Gastrocnemius medialis (tissue), 4 donors: Measurements from ENCODE around the gene ACCSL. TPM values are rescaled to one million over a fixed set of nuclear protein-coding genes. Genes with fewer than 3 reads are reported as not detected.

Experiments
- ATAC-seq, 2 donors: fragments of 150-250 bp; one replicate each; pipeline ENCODE4 v1.9.1; 2016
- DNase-seq, 2 donors: peaks; one replicate each; pipeline ENCODE4 v3.0.0-alpha.2; 2019
- H3K27ac ChIP-seq, 4 donors: fragments of 200-600 bp; sonication (generic); 1 replicate in 1 of 4; 2 replicates in 3 of 4; pipeline ENCODE4 v1.5.1; 2016 to 2018; ENCODE audit warnings: mild to moderate bottlenecking in 2 of 4, moderate library complexity in 1 of 4
- H3K27me3 ChIP-seq, 3 donors: fragments of 200-600 bp; sonication (generic) in 2 of 3; 1 replicate in 1 of 3; 2 replicates in 2 of 3; pipeline versions ENCODE4 v1.5.1 to v1.6.0; 2016 to 2019; ENCODE audit warnings: mild to moderate bottlenecking in 1 of 3, moderate library complexity in 1 of 3
- H3K36me3 ChIP-seq, 2 donors: fragments of 200-600 bp; sonication (generic) in 1 of 2; one replicate each; pipeline ENCODE4 v1.5.1; 2017 to 2018
- H3K4me1 ChIP-seq, 2 donors: fragments of 200-600 bp; sonication (generic) in 1 of 2; one replicate each; pipeline ENCODE4 v1.5.1; 2016 to 2017; ENCODE audit warnings: mild to moderate bottlenecking in 2 of 2
- H3K4me3 ChIP-seq, 4 donors: fragments of 200-600 bp; sonication (generic) in 3 of 4; 1 replicate in 1 of 4; 2 replicates in 3 of 4; pipeline ENCODE4 v1.5.1; 2016 to 2019; ENCODE audit warnings: mild to moderate bottlenecking in 2 of 4
- H3K9me3 ChIP-seq, 3 donors: fragments of 200-600 bp; sonication (generic) in 2 of 3; 1 replicate in 1 of 3; 2 replicates in 2 of 3; pipeline ENCODE4 v1.5.1; 2016 to 2019
- CTCF ChIP-seq, 5 experiments: fragments of 450-650 bp in 3 of 5; fragments of 200-600 bp in 2 of 5; sonication (generic) in 2 of 5; IDR thresholded peaks in 4 of 5; conservative IDR thresholded peaks in 1 of 5; 1 replicate in 4 of 5; 2 replicates in 1 of 5; pipeline ENCODE4 v1.5.1; 2016 to 2019; ENCODE audit warnings: antibody characterized with exemption in 5 of 5, mild to moderate bottlenecking in 3 of 5, moderate library complexity in 3 of 5
- POLR2A ChIP-seq, 2 donors: fragments of 450-650 bp; IDR thresholded peaks; one replicate each; pipeline ENCODE4 v1.6.1; 2017; ENCODE audit warnings: antibody characterized with exemption in 2 of 2, mild to moderate bottlenecking in 2 of 2, moderate library complexity in 2 of 2
- in situ Hi-C, 4 donors: fragments of 200-750 bp; cut with MboI; loops; one replicate each; pipeline versions ENCODE4 v1.15.0 to v1.8.0; 2017; ENCODE audit warnings: low sequenced_read_pairs in 4 of 4
- intact Hi-C: fragments of 100-400 bp; cut with DNase I; formaldehyde crosslinking; loops from one replicate; pipeline ENCODE4 v1.15.1; 2023; ENCODE audit warnings: low total_unique reads
- total RNA-seq, 4 donors: library from RNA; depleted of rRNA; stranded (reverse); fragments of >200 nt; gene quantifications; one replicate each; pipeline versions ENCODE4 v1.1.0 to v1.2.3, GENCODE V29; 2016

The ACCSL gene
- total RNA-seq, 4 donors from 2014 or later, result not detected

DNA sequence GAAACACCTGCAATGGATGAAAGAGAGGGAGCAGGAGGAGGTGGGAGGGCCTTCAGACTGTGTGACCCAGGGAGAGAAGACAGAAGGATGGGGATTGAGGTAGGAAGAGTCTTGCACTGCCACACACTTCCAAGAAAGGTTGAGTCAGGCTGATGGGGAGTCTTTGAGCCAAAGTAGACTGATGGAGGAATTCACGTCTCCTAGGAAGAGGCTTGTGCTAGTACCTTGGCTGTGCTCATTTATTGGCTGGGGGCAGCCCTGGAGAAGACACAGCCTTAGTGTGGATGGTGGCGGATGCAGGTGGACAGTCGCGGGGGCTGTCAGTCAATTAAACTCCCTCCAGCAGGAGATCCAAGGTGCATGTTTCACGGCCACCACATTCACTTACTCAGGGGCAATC lies 16.2 kb upstream of the ACCSL start:
- H3K36me3 ChIP-seq, result no peaks in the 10 kb centered on the region
- no peaks in the 10 kb centered on the region for H3K9me3 ChIP-seq
- DNase-seq (no peak), ATAC-seq (no peak)
- peak overlapping the region; percentile 48 to 75 (median 66) for H3K27ac ChIP-seq
- intact Hi-C loops (loop anchor here (5.0 kb wide), 1 partner anchor 84 kb away; no protein-coding TSS in a partner anchor), in situ Hi-C loops (loop anchor here in 3 of 4 donors (10.0 kb wide), 2 partner anchors 87 to 137 kb away; partner anchors contain the start of gene C11orf96 (in 1 of the 3))
- no peak overlapping the region for H3K4me3 ChIP-seq
- TF ChIP-seq POLR2A (IDR thresholded peaks at IDR 0.05) (no peak), CTCF (IDR thresholded peaks at IDR 0.05 in 4 of 5, conservative IDR thresholded peaks at IDR 0.05 in 1 of 5) (no peak)
- H3K27me3 ChIP-seq, result peaks cover 0 to 6% (median 5%) of the 10 kb centered on the region in 3 donors
- H3K4me1 ChIP-seq, result peaks cover 5 to 14% of the 10 kb centered on the region in 2 donors

GRCh38 chr11:44032299-44033085 lies 15.3 kb upstream of the ACCSL start:
- Histone ChIP-seq H3K27ac (peak overlapping the region; percentile 48 to 75 (median 66)), H3K9me3 (no peaks in the 10 kb centered on the region), H3K4me3 (no peak overlapping the region), H3K36me3 (no peaks in the 10 kb centered on the region), H3K4me1 (peaks cover 5 to 14% of the 10 kb centered on the region in 2 donors), H3K27me3 (peaks cover 0 to 6% (median 5%) of the 10 kb centered on the region in 3 donors)
- ATAC-seq (peak in 1 of 2 donors; percentile 43), DNase-seq (peak; percentile 18 to 50)
- TF ChIP-seq CTCF (IDR thresholded peaks at IDR 0.05 in 4 of 5, conservative IDR thresholded peaks at IDR 0.05 in 1 of 5) (no peak), POLR2A (IDR thresholded peaks at IDR 0.05) (no peak)
- intact Hi-C loops, result loop anchor here (5.0 kb wide), 1 partner anchor 85 kb away; no protein-coding TSS in a partner anchor
- in situ Hi-C loops, result loop anchor here in 3 of 4 donors (10.0 kb wide), 2 partner anchors 88 to 138 kb away; partner anchors contain the start of gene C11orf96 (in 1 of the 3)

- Histone ChIP-seq H3K27me3 (peaks cover 0 to 6% (median 5%) of the 10 kb centered on the region in 3 donors), H3K4me3 (no peak overlapping the region), H3K4me1 (peaks cover 5 to 14% of the 10 kb centered on the region in 2 donors), H3K27ac (peak overlapping the region; percentile 43 to 75 (median 66)), H3K9me3 (no peaks in the 10 kb centered on the region), H3K36me3 (no peaks in the 10 kb centered on the region)
- TF ChIP-seq POLR2A (IDR thresholded peaks at IDR 0.05), result no peak
- TF ChIP-seq CTCF (IDR thresholded peaks at IDR 0.05 in 4 of 5, conservative IDR thresholded peaks at IDR 0.05 in 1 of 5), result no peak
- ATAC-seq (no peak), DNase-seq (no peak)
- in situ Hi-C loops (loop anchor here in 3 of 4 donors (10.0 kb wide), 2 partner anchors 89 to 139 kb away; partner anchors contain the start of gene C11orf96 (in 1 of the 3)), intact Hi-C loops (loop anchor here (5.0 kb wide), 1 partner anchor 86 kb away; no protein-coding TSS in a partner anchor)
These were observed 14.3 kb upstream of the ACCSL start for GRCh38 chr11:44033411-44033850.

GRCh38 chr11:44033856-44034255 lies 13.9 kb upstream of the ACCSL start:
- intact Hi-C loops (loop anchor here (5.0 kb wide), 1 partner anchor 87 kb away; no protein-coding TSS in a partner anchor), in situ Hi-C loops (loop anchor here in 3 of 4 donors (10.0 kb wide), 2 partner anchors 89 to 139 kb away; partner anchors contain the start of gene C11orf96 (in 1 of the 3))
- DNase-seq (no peak), ATAC-seq (no peak)
- TF ChIP-seq POLR2A (IDR thresholded peaks at IDR 0.05), result no peak
- no peak for TF ChIP-seq CTCF (IDR thresholded peaks at IDR 0.05 in 4 of 5, conservative IDR thresholded peaks at IDR 0.05 in 1 of 5)
- peak overlapping the region; percentile 43 to 75 (median 66) for H3K27ac ChIP-seq
- peaks cover 5 to 14% of the 10 kb centered on the region in 2 donors for H3K4me1 ChIP-seq
- H3K36me3 ChIP-seq, result no peaks in the 10 kb centered on the region
- H3K9me3 ChIP-seq, result no peaks in the 10 kb centered on the region
- no peak overlapping the region for H3K4me3 ChIP-seq
- peaks cover 0 to 6% (median 5%) of the 10 kb centered on the region in 3 donors for H3K27me3 ChIP-seq
